HG03060 (cell line): ENCODE data around the gene RPLP2.
A peak's percentile ranks its signal among the peaks of the same experiment; 100 is the strongest.

ENCODE experiments used
- ATAC-seq: cut with Tn5 transposase; IDR thresholded peaks from one replicate; pipeline ENCODE4 v1.9.1; 2021; ENCODE audit warnings: low read depth, moderate number of reproducible peaks; ENCODE audit not compliant: unreplicated experiment

The RPLP2 gene

GRCh38 chr11:833114-833791 lies 23.5 kb downstream of the RPLP2 start:
- ATAC-seq = no peak

GRCh38 chr11:833849-834311 lies 24.1 kb downstream of the RPLP2 start:
- no peak for ATAC-seq

- no peak for ATAC-seq
Observed at GRCh38 chr11:834371-835316, 24.9 kb downstream of the RPLP2 start.

- no peak for ATAC-seq
Observed at GRCh38 chr11:836274-836673, 26.5 kb downstream of the RPLP2 start.

- ATAC-seq = no peak
Observed at GRCh38 chr11:836700-837099, 26.9 kb downstream of the RPLP2 start.

- ATAC-seq = no peak
Observed at GRCh38 chr11:837189-837989, 27.6 kb downstream of the RPLP2 start.

GRCh38 chr11:837990-838307 lies 28.2 kb downstream of the RPLP2 start:
- no peak for ATAC-seq

- no peak for ATAC-seq
Observed at GRCh38 chr11:838441-839279, 28.9 kb downstream of the RPLP2 start.

GRCh38 chr11:839280-839623 lies 29.5 kb downstream of the RPLP2 start:
- ATAC-seq = no peak

GRCh38 chr11:839875-840617 lies 30.3 kb downstream of the RPLP2 start:
- no peak for ATAC-seq

GRCh38 chr11:841981-842369 lies 32.2 kb downstream of the RPLP2 start:
- no peak for ATAC-seq

GRCh38 chr11:842370-843002 lies 32.7 kb downstream of the RPLP2 start, which contains the start of the genes POLR2L and TSPAN4:
POLR2L (minus strand) TSS chr11:842529; CDS start chr11:842508, 21 bp downstream.
TSPAN4 (plus strand) TSS chr11:842852; CDS start chr11:850305, 7,453 bp downstream.
- ATAC-seq = peak; percentile 30

- no peak for ATAC-seq
Observed at GRCh38 chr11:843086-843734, 33.4 kb downstream of the RPLP2 start.

GRCh38 chr11:843818-844692 lies 34.3 kb downstream of the RPLP2 start:
- no peak for ATAC-seq

GRCh38 chr11:844693-845644 lies 35.2 kb downstream of the RPLP2 start:
- no peak for ATAC-seq

- ATAC-seq = no peak
Observed at GRCh38 chr11:845872-846495, 36.2 kb downstream of the RPLP2 start.
